GM12891 (cell line): ENCODE measurements around the gene ITGA2B.

Source experiments
- POLR2A ChIP-seq: IDR thresholded peaks from 2 replicates; pipeline ENCODE4 v1.6.1; 2011; ENCODE audit warnings: low read depth, low read length, control low read depth
- POLR2AphosphoS5 ChIP-seq: IDR thresholded peaks from 2 replicates; pipeline ENCODE4 v1.6.1; 2011; ENCODE audit warnings: low read depth, low read length, control low read depth
- POU2F2 ChIP-seq: IDR thresholded peaks from 2 replicates; pipeline ENCODE4 v1.6.1; 2011; ENCODE audit warnings: low read depth, mild to moderate bottlenecking, control low read depth, low read length, moderate library complexity
- TAF1 ChIP-seq: IDR thresholded peaks from 2 replicates; pipeline ENCODE4 v1.6.1; 2011; ENCODE audit warnings: low read depth, low read length, control low read depth

DNA sequence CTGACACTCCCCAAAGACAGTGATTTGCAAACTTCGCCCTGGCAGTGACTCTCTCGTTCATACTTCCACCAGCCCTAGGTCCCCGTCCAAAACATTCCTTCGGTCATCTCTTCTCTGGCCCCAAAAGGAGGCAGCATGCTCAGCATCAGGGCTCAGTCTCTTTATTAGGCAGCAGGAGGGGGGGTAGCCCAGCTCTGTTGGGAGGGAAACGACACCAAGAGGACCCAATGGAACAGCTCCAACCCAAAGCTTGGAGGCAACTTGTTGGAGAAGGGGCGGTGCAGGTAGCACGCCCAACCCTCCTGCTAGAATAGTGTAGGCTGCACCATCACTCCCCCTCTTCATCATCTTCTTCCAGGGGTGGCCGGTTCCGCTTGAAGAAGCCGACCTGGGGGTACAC, 17.4 kb downstream of the ITGA2B start:
- TF ChIP-seq TAF1 (no peak), POLR2A (no peak), POLR2AphosphoS5 (no peak), POU2F2 (no peak)
